Endometrial microvascular endothelial cells (primary cell): ENCODE data around the gene OR10H4. TPM values are rescaled to one million over a fixed set of nuclear protein-coding genes. Genes with fewer than 3 reads are reported as not detected.
"Not testable (repeated sequence)": the region's sequence is repeated elsewhere in the genome, so short reads cannot be mapped to it uniquely, and the experiment has no call there.

Source experiments
- in situ Hi-C: cut with HindIII; loops from 2 replicates; pipeline ENCODE4 v1.10.0; 2017; ENCODE audit warnings: low sequenced_read_pairs, low pct_unique_long_range_greater_than_20kb; ENCODE audit errors: inconsistent ontology term
- total RNA-seq: library from RNA; depleted of rRNA; stranded (reverse); fragments of >200 nt; gene quantifications from one replicate; pipeline ENCODE4 v1.2.3, GENCODE V29; 2015; ENCODE audit errors: inconsistent ontology term

The OR10H4 gene
- total RNA-seq: not detected

DNA sequence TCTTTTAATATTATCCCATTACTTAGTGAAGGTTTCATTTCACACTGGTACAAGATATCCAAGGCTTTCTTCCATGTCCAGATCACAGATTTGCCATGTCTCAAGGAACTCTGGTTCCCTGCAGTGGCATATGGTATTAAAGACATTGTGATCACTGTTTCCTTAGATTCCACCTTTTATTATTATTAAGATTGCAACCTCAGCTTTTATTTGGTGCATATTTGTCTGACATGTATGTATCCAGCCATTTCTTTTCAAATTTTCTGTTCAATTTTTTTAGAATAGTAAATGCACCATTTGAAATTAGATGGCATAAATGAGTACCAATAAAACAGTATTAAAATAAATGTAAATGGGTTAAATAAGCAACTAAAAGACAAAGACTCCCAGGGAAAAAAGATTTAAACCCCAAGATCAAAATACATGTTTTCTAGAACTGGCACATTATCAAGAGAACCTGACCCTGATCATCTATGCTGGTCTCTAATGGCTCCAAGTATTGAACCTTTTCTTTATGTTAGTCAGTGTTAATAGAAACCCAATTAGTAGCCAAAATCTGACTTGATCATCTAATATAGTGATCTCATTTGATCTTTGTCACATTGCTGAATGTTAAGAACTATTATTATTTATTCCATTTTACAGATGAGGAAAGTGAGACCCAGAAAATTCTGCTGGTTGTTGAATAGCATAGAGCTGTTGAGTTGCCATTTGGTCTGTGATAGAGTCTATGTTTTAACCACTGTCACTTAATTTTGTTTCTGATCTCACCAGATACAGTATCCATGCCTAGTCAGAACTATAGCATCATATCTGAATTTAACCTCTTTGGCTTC is at the start of gene OR10H4:
Gene OR10H4, plus strand, starts transcription at position 786 of the 836 bp plus-strand sequence. Its CDS starts 0 bp downstream, at position 786.
- in situ Hi-C loops: no loop called here

DNA sequence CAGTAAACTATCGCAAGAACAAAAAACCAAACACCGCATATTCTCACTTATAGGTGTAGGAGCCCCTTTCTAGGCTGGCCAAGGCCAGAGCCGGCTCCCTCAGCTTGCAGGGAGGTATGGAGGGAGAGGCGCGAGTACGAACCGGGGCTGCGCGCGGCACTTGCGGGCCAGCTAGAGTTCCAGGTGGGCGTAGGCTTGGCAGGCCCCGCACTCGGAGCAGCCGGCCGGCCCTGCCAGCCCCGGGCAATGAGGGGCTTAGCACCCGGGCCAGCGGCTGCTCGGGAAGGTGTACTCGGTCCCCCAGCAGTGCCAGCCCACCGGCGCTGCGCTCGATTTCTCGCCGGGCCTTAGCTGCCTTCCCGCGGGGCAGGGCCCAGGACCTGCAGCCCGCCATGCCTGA is 49.2 kb upstream of the OR10H4 start:
- in situ Hi-C loops: not testable (repeated sequence)

DNA sequence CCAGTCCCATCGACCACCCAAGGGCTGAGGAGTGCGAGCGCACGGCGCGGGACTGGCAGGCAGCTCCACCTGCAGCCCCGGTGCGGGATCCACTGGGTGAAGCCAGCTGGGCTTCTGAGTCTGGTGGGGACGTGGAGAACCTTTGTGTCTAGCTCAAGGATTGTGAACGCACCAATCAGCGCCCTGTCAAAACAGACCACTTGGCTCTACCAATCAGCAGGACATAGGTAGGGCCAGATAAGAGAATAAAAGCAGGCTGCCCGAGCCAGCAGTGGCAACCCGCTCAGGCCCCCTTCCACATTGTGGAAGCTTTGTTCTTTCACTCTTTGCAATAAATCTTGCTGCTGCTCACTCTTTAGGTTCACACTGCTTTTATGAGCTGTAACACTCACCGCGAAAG is 48.8 kb upstream of the OR10H4 start:
- in situ Hi-C loops: not testable (repeated sequence)

DNA sequence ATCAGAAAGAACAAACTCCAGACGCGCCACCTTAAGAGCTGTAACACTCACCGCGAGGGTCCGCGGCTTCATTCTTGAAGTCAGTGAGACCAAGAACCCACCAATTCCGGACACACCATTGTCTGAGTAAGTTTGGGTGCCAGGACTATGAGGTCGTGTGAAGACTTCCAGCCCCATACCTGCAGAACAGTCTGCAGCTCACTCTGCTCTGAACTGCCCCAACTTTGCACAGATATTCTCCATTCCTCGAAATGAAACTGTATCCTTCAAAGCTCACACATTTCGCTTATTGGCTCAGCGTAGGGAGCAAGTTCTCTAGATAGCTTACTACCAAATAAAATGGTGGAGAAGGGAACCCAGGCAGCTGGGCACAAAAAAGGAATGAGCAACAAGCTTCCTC is 48.3 kb upstream of the OR10H4 start:
- in situ Hi-C loops: no loop called here

DNA sequence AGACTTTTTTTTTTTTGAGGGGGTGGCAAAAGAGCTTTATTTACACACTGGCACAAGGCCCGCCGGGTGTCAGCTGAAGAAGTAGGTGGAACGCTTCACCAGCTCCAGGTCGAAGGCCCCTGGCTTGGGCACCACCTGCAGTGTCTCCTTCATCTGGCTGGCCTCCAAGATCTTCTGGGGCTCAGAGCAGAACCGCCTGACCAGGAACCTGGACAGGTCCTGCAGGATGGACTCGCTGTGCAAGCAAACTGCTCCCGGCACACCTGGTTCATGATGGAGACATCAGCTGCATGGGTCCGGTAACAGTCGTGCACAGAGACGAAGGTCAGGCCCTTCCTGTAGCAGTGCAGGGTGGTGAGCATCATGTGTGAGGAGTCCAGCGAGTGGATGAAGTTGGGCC is 46.6 kb upstream of the OR10H4 start:
- in situ Hi-C loops: no loop called here

DNA sequence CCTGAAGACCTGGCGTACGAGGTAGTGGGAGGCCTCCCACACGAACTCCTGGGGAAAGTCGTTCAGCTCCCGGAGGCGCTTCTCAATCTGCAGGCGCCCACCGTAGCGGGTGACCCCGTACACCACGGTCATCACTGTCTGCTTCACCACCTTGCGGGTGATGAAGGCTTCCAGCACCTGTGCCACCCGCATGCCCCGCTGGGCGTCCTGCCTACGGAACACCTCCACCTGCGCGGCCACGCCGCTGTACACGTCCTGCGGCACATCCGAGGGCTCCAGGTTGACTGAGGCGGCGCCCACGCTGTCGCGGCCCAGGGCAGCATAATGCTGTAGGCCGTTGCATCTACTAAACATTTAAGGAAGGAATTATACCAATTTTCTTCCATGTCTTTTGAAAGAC is 45.9 kb upstream of the OR10H4 start:
- in situ Hi-C loops: not testable (repeated sequence)

- in situ Hi-C loops: no loop called here
These were observed 43.8 kb upstream of the OR10H4 start for GRCh38 chr19:15905026-15905425.

- in situ Hi-C loops: no loop called here
These were observed 37.1 kb upstream of the OR10H4 start for GRCh38 chr19:15911599-15912235.

DNA sequence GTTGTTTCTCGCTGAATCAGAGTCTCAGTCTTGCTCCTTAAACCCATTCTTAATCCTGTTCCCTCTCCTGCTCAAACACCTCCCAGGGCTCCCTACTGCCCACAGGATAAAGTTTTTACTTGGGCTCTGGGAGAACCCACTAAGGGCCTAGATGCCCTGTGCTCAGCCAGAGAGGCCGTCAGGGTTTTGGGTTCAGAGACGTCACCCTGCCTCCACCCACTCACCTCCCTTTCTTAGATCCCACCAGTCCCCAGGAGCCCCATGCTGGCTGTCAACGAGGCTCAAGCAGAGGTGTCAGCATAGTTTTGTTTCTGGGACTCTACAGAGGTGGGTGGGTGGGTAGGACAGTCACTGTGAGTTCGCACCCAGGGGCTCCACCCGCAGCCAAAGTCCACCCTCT is 35.4 kb upstream of the OR10H4 start:
- in situ Hi-C loops: no loop called here

GRCh38 chr19:15913830-15914229 is 35.0 kb upstream of the OR10H4 start:
- in situ Hi-C loops: no loop called here

DNA sequence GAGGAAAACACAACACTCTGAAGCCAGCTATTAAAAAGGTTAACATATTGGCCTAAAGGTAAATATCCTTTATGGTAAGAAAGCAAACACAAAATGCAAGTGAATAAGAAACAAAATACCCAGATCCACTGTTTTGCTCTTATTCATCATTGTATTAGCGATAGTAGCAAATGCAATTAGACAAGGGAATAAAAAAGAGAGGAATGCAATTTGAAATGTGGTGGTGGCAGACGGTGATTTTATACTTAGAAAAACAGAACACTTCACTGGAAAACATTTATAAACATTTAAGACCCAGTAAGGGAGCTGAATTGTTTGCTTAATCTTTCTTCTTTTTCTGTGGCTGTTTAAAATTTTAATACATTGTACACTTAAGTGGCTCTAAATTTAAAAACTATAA is 33.7 kb upstream of the OR10H4 start:
- in situ Hi-C loops: no loop called here

GRCh38 chr19:15919243-15919642 is 29.6 kb upstream of the OR10H4 start:
- in situ Hi-C loops: no loop called here

- in situ Hi-C loops: no loop called here
These were observed 26.8 kb upstream of the OR10H4 start for GRCh38 chr19:15922021-15922420.

GRCh38 chr19:15923702-15924101 is 25.1 kb upstream of the OR10H4 start:
- in situ Hi-C loops: no loop called here

DNA sequence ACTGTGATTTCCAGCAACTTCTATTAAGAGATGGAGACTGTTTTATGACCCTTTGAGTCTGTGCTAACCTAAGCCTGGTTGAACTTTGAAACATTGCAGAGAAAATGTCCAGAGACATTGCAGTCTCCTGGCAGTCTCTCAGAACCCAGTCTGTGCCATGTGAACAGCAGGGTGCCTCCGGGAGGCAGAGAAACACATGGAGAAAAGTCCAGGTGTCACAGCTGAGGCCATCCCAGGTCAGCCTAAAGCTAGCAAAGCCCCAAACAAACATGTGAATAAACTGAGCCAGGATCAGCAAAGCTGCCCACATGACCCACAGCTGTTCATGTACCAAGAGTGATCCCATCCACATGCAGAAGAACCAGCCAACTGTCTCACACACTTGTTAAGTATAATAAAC is 22.3 kb upstream of the OR10H4 start:
- in situ Hi-C loops: no loop called here

- in situ Hi-C loops: no loop called here
These were observed 20.5 kb upstream of the OR10H4 start for GRCh38 chr19:15928321-15928720.

GRCh38 chr19:15933761-15934331 is 15.0 kb upstream of the OR10H4 start:
- in situ Hi-C loops: not testable (repeated sequence)

- in situ Hi-C loops: no loop called here
These were observed 14.3 kb upstream of the OR10H4 start, which contains the start of gene CYP4F11 for GRCh38 chr19:15934332-15935078. CYP4F11 (minus strand) TSS chr19:15934529; CDS start chr19:15934408, 121 bp downstream.

- in situ Hi-C loops: no loop called here
These were observed 13.6 kb upstream of the OR10H4 start for GRCh38 chr19:15935167-15935702.
